ENCODE measurements around the gene ATP6V0A1.

DNA sequence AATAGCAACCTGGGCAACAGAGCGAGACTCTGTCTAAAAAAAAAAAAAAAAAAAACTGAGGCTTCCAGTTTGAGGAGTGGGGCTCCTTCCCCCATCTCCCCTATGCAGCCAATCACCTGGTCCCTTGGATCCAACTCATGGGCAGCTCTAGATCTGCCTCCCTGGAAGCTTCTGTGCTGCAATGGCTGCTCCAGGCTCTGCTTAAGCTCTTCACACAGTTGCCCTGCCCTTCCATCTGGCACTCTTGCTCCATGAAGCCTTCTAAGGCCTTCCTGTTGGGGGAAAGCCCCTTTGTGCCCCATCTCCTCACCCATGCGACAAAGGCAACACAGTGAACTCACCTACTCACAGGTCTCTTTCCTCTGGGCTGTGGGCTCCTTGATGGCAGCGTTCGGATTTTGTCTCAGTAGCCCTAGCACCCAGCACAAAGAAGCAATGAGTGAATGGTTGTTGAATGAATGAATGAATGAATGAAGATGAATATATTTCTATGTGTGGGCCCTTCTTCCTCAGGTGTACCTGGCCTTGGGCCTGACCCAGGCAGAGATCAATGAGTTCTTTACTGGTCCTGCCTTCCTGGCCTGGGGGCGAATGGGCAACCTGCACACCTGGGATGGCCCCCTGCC lies 79.3 kb downstream of the ATP6V0A1 start:
- TF ChIP-seq POLR2A (IDR thresholded peaks at IDR 0.05) (no peak), POLR2AphosphoS5 (IDR thresholded peaks at IDR 0.05) (no peak)
- TF ChIP-seq, protein P1, sequence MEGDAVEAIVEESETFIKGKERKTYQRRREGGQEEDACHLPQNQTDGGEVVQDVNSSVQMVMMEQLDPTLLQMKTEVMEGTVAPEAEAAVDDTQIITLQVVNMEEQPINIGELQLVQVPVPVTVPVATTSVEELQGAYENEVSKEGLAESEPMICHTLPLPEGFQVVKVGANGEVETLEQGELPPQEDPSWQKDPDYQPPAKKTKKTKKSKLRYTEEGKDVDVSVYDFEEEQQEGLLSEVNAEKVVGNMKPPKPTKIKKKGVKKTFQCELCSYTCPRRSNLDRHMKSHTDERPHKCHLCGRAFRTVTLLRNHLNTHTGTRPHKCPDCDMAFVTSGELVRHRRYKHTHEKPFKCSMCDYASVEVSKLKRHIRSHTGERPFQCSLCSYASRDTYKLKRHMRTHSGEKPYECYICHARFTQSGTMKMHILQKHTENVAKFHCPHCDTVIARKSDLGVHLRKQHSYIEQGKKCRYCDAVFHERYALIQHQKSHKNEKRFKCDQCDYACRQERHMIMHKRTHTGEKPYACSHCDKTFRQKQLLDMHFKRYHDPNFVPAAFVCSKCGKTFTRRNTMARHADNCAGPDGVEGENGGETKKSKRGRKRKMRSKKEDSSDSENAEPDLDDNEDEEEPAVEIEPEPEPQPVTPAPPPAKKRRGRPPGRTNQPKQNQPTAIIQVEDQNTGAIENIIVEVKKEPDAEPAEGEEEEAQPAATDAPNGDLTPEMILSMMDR (IDR thresholded peaks at IDR 0.05) = no peak
